ENCODE data around the gene PHIP.

GRCh38 chr6:79100304-79100703, 22.2 kb upstream of the PHIP start:
- TF ChIP-seq, protein P1, sequence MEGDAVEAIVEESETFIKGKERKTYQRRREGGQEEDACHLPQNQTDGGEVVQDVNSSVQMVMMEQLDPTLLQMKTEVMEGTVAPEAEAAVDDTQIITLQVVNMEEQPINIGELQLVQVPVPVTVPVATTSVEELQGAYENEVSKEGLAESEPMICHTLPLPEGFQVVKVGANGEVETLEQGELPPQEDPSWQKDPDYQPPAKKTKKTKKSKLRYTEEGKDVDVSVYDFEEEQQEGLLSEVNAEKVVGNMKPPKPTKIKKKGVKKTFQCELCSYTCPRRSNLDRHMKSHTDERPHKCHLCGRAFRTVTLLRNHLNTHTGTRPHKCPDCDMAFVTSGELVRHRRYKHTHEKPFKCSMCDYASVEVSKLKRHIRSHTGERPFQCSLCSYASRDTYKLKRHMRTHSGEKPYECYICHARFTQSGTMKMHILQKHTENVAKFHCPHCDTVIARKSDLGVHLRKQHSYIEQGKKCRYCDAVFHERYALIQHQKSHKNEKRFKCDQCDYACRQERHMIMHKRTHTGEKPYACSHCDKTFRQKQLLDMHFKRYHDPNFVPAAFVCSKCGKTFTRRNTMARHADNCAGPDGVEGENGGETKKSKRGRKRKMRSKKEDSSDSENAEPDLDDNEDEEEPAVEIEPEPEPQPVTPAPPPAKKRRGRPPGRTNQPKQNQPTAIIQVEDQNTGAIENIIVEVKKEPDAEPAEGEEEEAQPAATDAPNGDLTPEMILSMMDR (conservative IDR thresholded peaks at IDR 0.05): no peak
- no peak for TF ChIP-seq ZFX (IDR thresholded peaks at IDR 0.05)

All from C4-2B (cell line).